ENCODE data around the gene RNF181.
"Not testable (repeated sequence)": the region's sequence is repeated elsewhere in the genome, so short reads cannot be mapped to it uniquely, and the experiment has no call there.

The RNF181 gene

GRCh38 chr2:85558160-85558559 is 37.4 kb upstream of the RNF181 start:
- in situ Hi-C loops (cut with MboI; ENCODE audit: low pct_unique_long_range_greater_than_20kb, low sequenced_read_pairs, unreplicated experiment), result no loop called here
- no peak for TF ChIP-seq CTCF (IDR thresholded peaks at IDR 0.05; ENCODE audit: extremely low read depth, insufficient read depth, missing control alignments)
- no peak for DNase-seq (ENCODE audit: low spot score)

- DNase-seq (ENCODE audit: low spot score); in situ Hi-C loops (cut with MboI; ENCODE audit: low pct_unique_long_range_greater_than_20kb, low sequenced_read_pairs, unreplicated experiment): not testable (repeated sequence)
Measured at GRCh38 chr2:85560403-85560726, 35.2 kb upstream of the RNF181 start.

- in situ Hi-C loops (cut with MboI; ENCODE audit: low pct_unique_long_range_greater_than_20kb, low sequenced_read_pairs, unreplicated experiment), result no loop called here
- TF ChIP-seq CTCF (IDR thresholded peaks at IDR 0.05; ENCODE audit: extremely low read depth, insufficient read depth, missing control alignments), result no peak
- DNase-seq (ENCODE audit: low spot score), result no peak
Measured at GRCh38 chr2:85560812-85561279, 34.7 kb upstream of the RNF181 start.

- no peak for TF ChIP-seq CTCF (IDR thresholded peaks at IDR 0.05; ENCODE audit: extremely low read depth, insufficient read depth, missing control alignments)
- in situ Hi-C loops (cut with MboI; ENCODE audit: low pct_unique_long_range_greater_than_20kb, low sequenced_read_pairs, unreplicated experiment), result no loop called here
- DNase-seq (ENCODE audit: low spot score), result peak; percentile 91
Measured at GRCh38 chr2:85561280-85562212, 34.0 kb upstream of the RNF181 start, which contains the start of gene GGCX. Gene GGCX, minus strand, starts transcription at chr2:85561493. Its CDS starts 65 bp downstream, at chr2:85561428.

GRCh38 chr2:85564144-85564563 is 31.4 kb upstream of the RNF181 start:
- no peak for TF ChIP-seq CTCF (IDR thresholded peaks at IDR 0.05; ENCODE audit: extremely low read depth, insufficient read depth, missing control alignments)
- no peak for DNase-seq (ENCODE audit: low spot score)
- in situ Hi-C loops (cut with MboI; ENCODE audit: low pct_unique_long_range_greater_than_20kb, low sequenced_read_pairs, unreplicated experiment), result no loop called here

GRCh38 chr2:85566265-85566664 is 29.3 kb upstream of the RNF181 start:
- in situ Hi-C loops (cut with MboI; ENCODE audit: low pct_unique_long_range_greater_than_20kb, low sequenced_read_pairs, unreplicated experiment), result no loop called here
- DNase-seq (ENCODE audit: low spot score), result no peak
- no peak for TF ChIP-seq CTCF (IDR thresholded peaks at IDR 0.05; ENCODE audit: extremely low read depth, insufficient read depth, missing control alignments)

- DNase-seq (ENCODE audit: low spot score), result no peak
- no peak for TF ChIP-seq CTCF (IDR thresholded peaks at IDR 0.05; ENCODE audit: extremely low read depth, insufficient read depth, missing control alignments)
- in situ Hi-C loops (cut with MboI; ENCODE audit: low pct_unique_long_range_greater_than_20kb, low sequenced_read_pairs, unreplicated experiment), result no loop called here
Measured at GRCh38 chr2:85575739-85576138, 19.8 kb upstream of the RNF181 start.

All from GM13977 (cell line).